VCaP (cell line): ENCODE measurements around the gene GBE1.

Source experiments
- H3K27ac ChIP-seq: fragments of 450-650 bp; 2 replicates; pipeline ENCODE4 v1.5.1; 2017
- CTCF ChIP-seq: fragments of 450-650 bp; conservative IDR thresholded peaks from 2 replicates; pipeline ENCODE4 v1.5.1; 2017; ENCODE audit warnings: mild to moderate bottlenecking, moderate library complexity

The GBE1 gene

GRCh38 chr3:81718311-81718710, 43.1 kb downstream of the GBE1 start:
- TF ChIP-seq CTCF: no peak
- H3K27ac ChIP-seq: peak overlapping the region; percentile 82

DNA sequence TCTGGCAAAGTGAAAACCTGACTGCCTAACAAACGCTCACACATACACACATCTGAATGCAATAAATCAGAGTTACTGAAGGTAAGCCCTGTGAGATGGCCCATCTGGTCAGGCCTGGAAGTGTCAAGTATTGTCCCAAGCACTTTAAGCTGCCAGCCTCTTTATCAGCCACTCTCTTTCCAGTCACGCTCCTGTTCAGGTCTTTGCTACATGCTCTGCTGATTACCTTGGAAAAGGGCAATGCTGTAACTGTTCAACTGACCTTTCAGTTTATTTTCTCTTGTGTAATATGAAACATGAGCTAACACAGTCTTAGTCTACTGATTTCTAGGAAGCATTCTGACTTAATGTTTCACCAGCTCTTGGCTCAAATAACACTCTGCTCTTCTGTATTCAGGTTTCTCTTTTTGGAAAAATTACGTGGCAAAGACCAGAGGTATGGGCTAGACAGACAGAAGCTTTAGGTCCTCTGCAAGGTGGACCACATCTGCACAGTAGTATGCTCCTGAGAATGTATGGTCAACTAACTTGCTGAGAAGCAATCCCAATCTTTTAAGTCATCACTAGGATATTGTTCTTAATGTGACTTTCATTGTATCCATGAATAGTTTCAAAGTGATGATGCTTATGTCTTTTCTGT, 44.5 kb downstream of the GBE1 start:
- H3K27ac ChIP-seq: peak overlapping the region; percentile 82
- no peak for TF ChIP-seq CTCF

DNA sequence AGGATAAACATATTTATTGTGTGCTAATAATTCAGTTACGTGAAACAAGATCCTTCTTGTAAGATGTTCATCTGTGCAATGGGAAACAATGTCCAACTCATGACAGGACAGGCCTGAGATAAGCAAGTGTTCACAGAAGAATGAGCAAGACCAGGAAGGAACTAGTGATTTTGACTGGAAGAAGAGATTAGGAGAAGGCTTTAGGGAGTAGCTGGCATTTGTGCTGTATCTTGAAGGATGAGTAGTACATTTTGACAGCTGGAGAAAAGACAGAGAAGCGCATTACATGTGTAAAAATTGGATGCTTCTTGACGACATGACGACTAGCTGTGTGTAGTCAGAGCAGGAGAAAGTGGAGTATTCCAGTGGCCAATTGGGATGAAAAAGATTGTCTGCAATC, 48.4 kb downstream of the GBE1 start:
- peak overlapping the region; percentile 82 for H3K27ac ChIP-seq
- no peak for TF ChIP-seq CTCF

DNA sequence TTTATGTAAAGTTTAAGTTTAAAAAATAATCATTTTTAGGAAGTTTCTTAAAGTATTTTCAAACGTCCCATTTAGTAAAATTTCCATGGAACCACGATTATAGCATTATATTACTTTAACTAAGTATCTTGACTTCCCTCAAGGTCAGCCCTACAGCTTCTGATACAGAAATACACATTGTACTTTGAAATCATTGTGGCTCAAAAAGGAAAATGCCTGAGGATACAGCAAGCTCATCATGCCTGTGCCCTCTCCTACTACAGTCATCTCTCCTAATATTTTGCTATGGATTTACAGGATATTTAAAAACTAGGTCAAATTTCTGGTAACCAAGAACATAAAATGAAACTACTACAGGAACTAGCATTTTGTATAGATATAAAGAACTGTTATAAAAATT, 51.8 kb downstream of the GBE1 start:
- TF ChIP-seq CTCF: no peak
- no peak overlapping the region for H3K27ac ChIP-seq

DNA sequence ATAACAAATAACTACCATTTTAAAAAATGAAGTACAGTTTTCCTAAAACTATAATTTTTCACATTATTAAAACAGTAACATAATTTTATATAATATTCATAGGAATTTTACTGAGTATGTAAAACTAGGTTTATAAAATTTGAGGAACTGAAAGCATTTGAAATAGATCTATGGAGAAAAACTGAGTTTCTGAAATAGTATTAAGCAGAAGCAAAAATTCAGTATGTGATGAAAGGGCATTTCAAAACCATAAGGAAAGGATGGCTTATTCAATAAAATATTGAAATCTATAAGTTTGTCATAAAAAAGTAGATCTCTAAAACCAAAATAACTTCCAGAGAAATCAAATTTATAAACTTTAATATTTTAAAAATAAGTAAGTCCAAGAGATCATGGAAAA, 53.4 kb downstream of the GBE1 start:
- TF ChIP-seq CTCF: no peak
- H3K27ac ChIP-seq: no peak overlapping the region

GRCh38 chr3:81702126-81702525, 59.3 kb downstream of the GBE1 start:
- no peak for TF ChIP-seq CTCF
- H3K27ac ChIP-seq: no peak overlapping the region

- TF ChIP-seq CTCF: no peak
Measured at GRCh38 chr3:81699536-81700320, 61.7 kb downstream of the GBE1 start.

More at GRCh38 chr3:81699536-81700320, 61.7 kb downstream of the GBE1 start:
- no peak overlapping the region for H3K27ac ChIP-seq
